Endothelial cell of umbilical vein (primary cell): ENCODE data around the gene PRPF38B. TPM values are rescaled to one million over a fixed set of nuclear protein-coding genes. Genes with fewer than 3 reads are reported as not detected.
A peak's percentile ranks its signal among the peaks of the same experiment; 100 is the strongest.

Experiments
- BruUV-seq: library from RNA; stranded (reverse); fragments of 400-500 nt; replicated peaks from 2 replicates; lab custom pipeline; 2021; lab: Mats Ljungman, UMichigan
- CTCF ChIA-PET: fragments of 300-600, 350-600 bp; sonication (Branson Sonifier 250); formaldehyde crosslinking; loops from one replicate; lab custom pipeline; 2021; ENCODE audit warnings: antibody characterized with exemption, inconsistent platforms; lab: Charles Lee
- POLR2A ChIA-PET: fragments of 300-600, 350-600 bp; sonication (Branson Sonifier 250); formaldehyde crosslinking; loops from one replicate; lab custom pipeline; 2021; ENCODE audit warnings: antibody characterized with exemption, inconsistent platforms; lab: Charles Lee
- DNase-seq: peaks from one replicate; pipeline ENCODE4 v3.0.0-alpha.2; 2011; ENCODE audit warnings: low read depth, low spot score
- FAIRE-seq: peaks from 2 replicates; lab custom pipeline; 2011; peaks lifted over from hg19 to GRCh38; lab: Jason Lieb, UNC
- H2AFZ ChIP-seq: 2 replicates; pipeline ENCODE4 v1.6.0; 2012; ENCODE audit warnings: low read depth, low read length, control low read depth, inconsistent platforms
- H3K27ac ChIP-seq: 2 replicates; pipeline ENCODE4 v1.5.1; 2011; ENCODE audit warnings: low read depth, mild to moderate bottlenecking, control low read depth, low read length, moderate library complexity; ENCODE audit not compliant: insufficient read depth
- H3K27me3 ChIP-seq, 2 experiments: 2 replicates each; pipeline versions ENCODE4 v1.6.0 to v1.6.1; 2011; ENCODE audit warnings: low read length in 2 of 2, mixed read lengths in 1 of 2; ENCODE audit not compliant: control insufficient read depth in 2 of 2, insufficient read depth in 2 of 2
- H3K36me3 ChIP-seq, 2 experiments: 2 replicates in 1 of 2; 3 replicates in 1 of 2; pipeline ENCODE4 v1.5.1; 2011; ENCODE audit warnings: low read length in 2 of 2, mild to moderate bottlenecking in 1 of 2, moderate library complexity in 1 of 2; ENCODE audit not compliant: control insufficient read depth in 2 of 2, insufficient read depth in 2 of 2; ENCODE audit errors: extremely low read depth in 1 of 2
- H3K4me1 ChIP-seq: 3 replicates; pipeline ENCODE4 v1.5.1; 2011; ENCODE audit warnings: mild to moderate bottlenecking, low read length; ENCODE audit not compliant: control insufficient read depth, insufficient read depth; ENCODE audit errors: extremely low read depth
- H3K4me2 ChIP-seq: 2 replicates; pipeline ENCODE4 v1.6.1; 2011; ENCODE audit warnings: low read length, control low read depth, mixed read lengths; ENCODE audit not compliant: insufficient read depth
- H3K4me3 ChIP-seq, 3 experiments: fragments of 200-600 bp in 1 of 3; sonication (generic), shearing (Covaris generic) in 1 of 3; replicated peaks in 1 of 3; 2 replicates each; pipeline ENCODE4 v1.5.1; 2011 to 2016; ENCODE audit warnings: control low read depth in 3 of 3, low read length in 3 of 3, mild to moderate bottlenecking in 2 of 3, inconsistent platforms in 1 of 3, low read depth in 1 of 3, moderate library complexity in 1 of 3; ENCODE audit not compliant: insufficient read depth in 1 of 3
- H3K79me2 ChIP-seq: 2 replicates; pipeline ENCODE4 v1.6.0; 2012; ENCODE audit warnings: low read length, inconsistent platforms; ENCODE audit not compliant: control insufficient read depth, insufficient read depth
- H3K9ac ChIP-seq: replicated peaks from 2 replicates; pipeline ENCODE3; 2011; ENCODE audit warnings: low read length, control low read depth; ENCODE audit not compliant: insufficient read depth; ENCODE audit errors: extremely low read depth
- H3K9me1 ChIP-seq: replicated peaks from 3 replicates; pipeline ENCODE4 v1.6.0; 2011; ENCODE audit warnings: mild to moderate bottlenecking, low read length; ENCODE audit not compliant: control insufficient read depth, insufficient read depth; ENCODE audit errors: extremely low read depth
- H3K9me3 ChIP-seq: replicated peaks from 2 replicates; pipeline ENCODE4 v1.5.1; 2012; ENCODE audit warnings: low read length, inconsistent platforms; ENCODE audit not compliant: control insufficient read depth, insufficient read depth
- H4K20me1 ChIP-seq: replicated peaks from 2 replicates; pipeline ENCODE3; 2011; ENCODE audit warnings: mild to moderate bottlenecking, low read length; ENCODE audit not compliant: control insufficient read depth, insufficient read depth; ENCODE audit errors: extremely low read depth
- CTCF ChIP-seq, 2 donors: IDR thresholded peaks; 1 replicate in 1 of 2; 2 replicates in 1 of 2; pipeline ENCODE4 v1.5.1; 2011; ENCODE audit warnings: low read length in 2 of 2, mild to moderate bottlenecking in 2 of 2, moderate library complexity in 2 of 2, control low read depth in 1 of 2, inconsistent platforms in 1 of 2, low read depth in 1 of 2; ENCODE audit not compliant: insufficient read depth in 1 of 2; ENCODE audit errors: extremely low read depth in 1 of 2
- EZH2 ChIP-seq: IDR thresholded peaks from 2 replicates; pipeline ENCODE4 v1.6.1; 2012; ENCODE audit warnings: borderline replicate concordance, low read depth, mild to moderate bottlenecking, moderate library complexity, low read length, inconsistent platforms; ENCODE audit not compliant: severe bottlenecking
- GATA2 ChIP-seq: IDR thresholded peaks from 2 replicates; pipeline ENCODE4 v1.7.0; 2011; ENCODE audit warnings: low read depth, mild to moderate bottlenecking, moderate library complexity, mixed read lengths, low read length; ENCODE audit not compliant: insufficient read length, insufficient read depth
- POLR2A ChIP-seq: IDR thresholded peaks from 2 replicates; pipeline ENCODE4 v1.6.1; 2012; ENCODE audit warnings: low read depth, mild to moderate bottlenecking, control low read depth, low read length
- POLR2AphosphoS5 ChIP-seq: IDR thresholded peaks from 2 replicates; pipeline ENCODE4 v1.6.1; 2012; ENCODE audit warnings: low read depth, mild to moderate bottlenecking, control low read depth, low read length, moderate library complexity; ENCODE audit not compliant: insufficient read depth
- dilution Hi-C: fragments of 300-500 bp; cut with MboI; formaldehyde crosslinking; loops from one replicate; pipeline ENCODE4 v1.15.0; 2019; ENCODE audit warnings: low sequenced_read_pairs; ENCODE audit not compliant: extremely low pct_ligation_motif_present
- intact Hi-C: fragments of 100-400 bp; cut with micrococcal nuclease; formaldehyde crosslinking; loops from one replicate; pipeline ENCODE4 v1.10.0; 2022
- polyA plus RNA-seq, 4 experiments: library from polyadenylated mRNA; depleted of rRNA in 3 of 4; stranded (reverse) in 3 of 4; unstranded in 1 of 4; fragments of >200 nt; gene quantifications; 2 replicates each; pipeline versions ENCODE4 v1.2.1 to v1.2.3, GENCODE V29; 2011 to 2012; ENCODE audit warnings: missing spikeins in 1 of 4
- total RNA-seq: library from RNA; stranded (reverse); gene quantifications from 2 replicates; pipeline ENCODE4 v1.2.3, GENCODE V29; 2021

PRPF38B gene
- total and polyA plus RNA-seq, 2 donors (not counting 3 experiments of a cell fraction or from before 2014, with no cell fraction given), result 19.3 to 46.6 TPM

DNA sequence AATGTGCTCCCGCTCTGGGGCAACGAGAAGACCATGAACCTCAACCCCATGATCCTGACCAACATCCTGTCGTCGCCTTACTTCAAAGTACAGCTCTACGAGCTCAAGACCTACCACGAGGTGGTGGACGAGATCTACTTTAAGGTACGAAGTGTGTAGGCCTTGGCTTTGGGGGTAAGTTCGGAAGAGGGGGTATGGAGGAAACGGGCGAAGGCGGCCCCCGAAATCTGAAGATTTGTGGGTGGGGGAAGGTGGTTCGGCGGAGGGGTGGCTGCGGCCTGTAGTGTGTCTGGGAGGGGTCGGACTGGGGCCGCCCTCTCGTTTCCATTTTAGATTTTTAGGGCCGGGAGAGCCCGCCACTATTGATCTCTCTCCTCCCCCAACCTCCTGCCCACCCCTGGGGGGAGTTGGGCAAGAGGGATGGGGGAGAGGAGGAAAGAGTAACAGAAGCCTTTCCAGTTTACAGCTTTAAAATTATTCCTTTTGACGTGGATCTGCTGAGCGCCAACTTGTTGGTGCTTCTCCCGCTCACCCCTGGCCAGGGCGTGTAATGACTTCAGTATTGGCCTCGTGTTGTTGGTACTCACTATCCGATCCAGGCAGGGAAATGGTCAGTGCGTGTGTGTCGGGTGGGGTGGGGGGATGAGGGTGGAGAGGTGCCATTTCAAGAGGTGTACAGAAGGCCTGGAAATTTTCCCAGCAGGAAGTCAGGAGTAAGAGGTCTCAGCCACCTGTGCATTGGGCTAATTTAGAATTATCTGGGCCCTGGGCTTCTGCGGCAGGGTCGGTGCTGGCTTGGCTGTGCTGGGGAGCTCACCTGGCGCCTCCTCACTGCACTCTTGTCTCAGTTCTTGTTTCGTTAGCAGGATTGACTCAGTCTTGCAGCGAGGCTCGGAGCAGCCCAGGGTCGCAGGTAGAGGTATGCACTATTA, 880 bp downstream of the PRPF38B start:
- Histone ChIP-seq H3K4me2 (peak overlapping the region; percentile 99), H3K4me1 (peaks cover 23% of the 10 kb centered on the region), H3K27ac (peak overlapping the region; percentile 94), H3K36me3 (peaks cover 3 to 25% of the 10 kb centered on the region in 2 experiments), H3K9me1 (no peaks in the 10 kb centered on the region), H3K9ac (peak overlapping the region; percentile 94), H4K20me1 (peaks cover 4% of the 10 kb centered on the region), H3K79me2 (peaks cover 53% of the 10 kb centered on the region), H3K4me3 (peak overlapping the region; percentile 83 to 94 (median 89)), H3K27me3 (no peaks in the 10 kb centered on the region), H2AFZ (peak overlapping the region; percentile 96), H3K9me3 (no peaks in the 10 kb centered on the region)
- DNase-seq (peak; percentile 31), FAIRE-seq (peak; percentile 62)
- BruUV-seq, result no TSS peak
- dilution Hi-C loops, result no loop called here
- CTCF ChIA-PET, result interaction anchor here (0.7 to 1.8 kb wide), 12 partner anchors 12 to 420 kb away, joined by 3 to 13 read pairs (median 5); partner anchors contain the start of genes EEIG2, HENMT1 and STXBP3
- POLR2A ChIA-PET, result interaction anchor here (0.7 to 1.5 kb wide), 7 partner anchors 9 to 407 kb away, joined by 3 to 11 read pairs (median 4); no protein-coding TSS in a partner anchor
- TF ChIP-seq POLR2A (no peak), CTCF (IDR thresholded peaks at IDR 0.05; ENCODE audit: extremely low read depth in 1 of 2, insufficient read depth in 1 of 2, low read depth in 1 of 2, low read length in 2 of 2) (peak in 1 of 2 donors; percentile 19), EZH2 (no peak), POLR2AphosphoS5 (no peak), GATA2 (no peak)
- intact Hi-C loops, result loop anchor here (1.0 to 5.0 kb wide), 10 partner anchors 12 to 493 kb away; partner anchors contain the start of genes GPSM2, HENMT1 and SLC25A24
